Neutrophil (primary cell): ENCODE results near the gene GRK4.

Source experiments
- H3K27ac ChIP-seq: fragments of 200-600 bp; sonication (generic); 2 replicates; pipeline ENCODE4 v1.5.1; 2016; ENCODE audit warnings: mild to moderate bottlenecking, moderate library complexity
- H3K27me3 ChIP-seq: fragments of 200-600 bp; sonication (generic); 2 replicates; pipeline ENCODE4 v1.6.0; 2016; ENCODE audit warnings: mild to moderate bottlenecking
- H3K36me3 ChIP-seq: fragments of 200-600 bp; sonication (generic); 2 replicates; pipeline ENCODE4 v1.5.1; 2017
- H3K4me1 ChIP-seq, 2 experiments: fragments of 200-600 bp in 1 of 2; sonication (generic) in 1 of 2; 1 replicate in 1 of 2; 2 replicates in 1 of 2; pipeline versions ENCODE4 v1.5.1 to v1.6.1; 2013 to 2016; ENCODE audit warnings: low read depth in 1 of 2, low read length in 1 of 2, mild to moderate bottlenecking in 1 of 2, moderate library complexity in 1 of 2; ENCODE audit not compliant: control insufficient read depth in 1 of 2, insufficient read depth in 1 of 2
- H3K4me3 ChIP-seq, 2 experiments: fragments of 200-600 bp in 1 of 2; sonication (generic) in 1 of 2; 1 replicate in 1 of 2; 2 replicates in 1 of 2; pipeline ENCODE4 v1.5.1; 2013 to 2016; ENCODE audit warnings: low read depth in 1 of 2, low read length in 1 of 2, mild to moderate bottlenecking in 1 of 2, moderate library complexity in 1 of 2
- H3K9me3 ChIP-seq: fragments of 200-600 bp; sonication (generic); 2 replicates; pipeline ENCODE4 v1.5.1; 2016
- CTCF ChIP-seq: fragments of 200-600 bp; sonication (generic); IDR thresholded peaks from 2 replicates; pipeline ENCODE4 v1.5.1; 2016; ENCODE audit warnings: antibody characterized with exemption

Gene GRK4

DNA sequence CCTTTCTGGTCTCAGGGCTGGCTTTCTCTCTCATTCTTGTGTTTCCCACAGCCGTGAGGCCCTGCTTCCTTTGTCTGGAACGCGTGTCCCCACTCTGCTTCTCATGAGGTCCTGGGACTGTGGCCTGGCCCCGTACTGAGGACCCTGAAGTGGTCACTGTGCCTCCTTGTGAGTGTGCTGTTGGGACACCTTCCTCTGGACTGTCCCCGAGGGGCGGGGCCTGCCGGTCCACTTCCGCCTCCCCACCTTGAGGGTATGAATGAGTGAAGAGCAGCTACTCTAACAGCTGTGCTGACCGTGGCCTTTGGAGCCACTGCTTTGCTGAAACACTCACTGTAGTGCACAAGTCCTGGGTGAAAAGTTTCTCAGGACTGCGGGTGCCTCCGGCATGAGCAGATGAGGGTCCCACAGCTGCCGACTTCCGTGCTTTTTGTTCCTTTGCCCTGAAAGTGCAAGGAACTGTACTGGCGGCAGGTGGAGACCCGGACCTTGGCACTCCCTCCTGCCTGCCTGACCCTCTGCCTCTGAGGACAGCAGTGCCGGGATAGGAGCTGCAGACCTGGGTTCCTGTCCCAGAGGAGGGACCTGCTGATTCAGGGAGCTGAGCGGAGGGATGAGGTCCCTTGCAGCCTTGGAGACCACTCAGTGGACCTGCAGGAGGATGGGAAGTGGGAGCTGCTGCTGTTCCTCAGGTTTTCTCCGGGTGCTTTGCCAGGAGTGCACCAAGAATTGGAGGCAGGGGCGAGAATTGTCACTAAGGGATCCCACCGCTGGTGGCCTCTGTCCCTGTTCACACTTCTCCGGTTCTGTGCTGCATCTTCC lies 73.0 kb downstream of the GRK4 start:
- H3K27me3 ChIP-seq: peaks cover 23% of the 10 kb centered on the region
- no peak for TF ChIP-seq CTCF
- H3K36me3 ChIP-seq: no peaks in the 10 kb centered on the region
- H3K4me3 ChIP-seq: no peak overlapping the region
- H3K9me3 ChIP-seq: no peaks in the 10 kb centered on the region
- peaks cover 13 to 24% of the 10 kb centered on the region in 2 experiments for H3K4me1 ChIP-seq
- H3K27ac ChIP-seq: no peak overlapping the region

DNA sequence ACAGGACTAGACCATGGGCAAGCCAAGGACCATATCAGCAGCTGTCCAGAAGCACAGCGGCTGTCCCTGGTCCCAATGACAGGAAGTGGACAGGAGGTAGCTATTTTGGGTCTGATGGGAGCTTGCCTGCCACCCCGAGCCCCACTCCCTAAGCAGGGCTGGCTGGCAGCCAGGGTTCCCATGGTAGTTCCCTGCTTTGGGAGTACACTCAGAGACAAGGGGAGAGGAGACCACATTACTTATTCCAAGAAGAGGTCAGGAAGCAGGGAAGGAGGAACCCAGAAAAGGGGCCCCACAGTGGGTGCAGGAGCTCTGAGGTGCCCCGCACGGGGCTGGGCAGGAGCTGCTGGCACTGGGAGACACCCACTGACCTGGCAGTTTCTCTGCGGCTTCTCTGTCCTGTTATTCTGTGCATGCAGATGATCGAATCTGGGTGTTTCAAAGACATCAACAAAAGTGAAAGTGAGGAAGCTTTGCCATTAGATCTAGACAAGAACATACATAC lies 74.6 kb downstream of the GRK4 start:
- peaks cover 28 to 40% of the 10 kb centered on the region in 2 experiments for H3K4me1 ChIP-seq
- H3K27me3 ChIP-seq: peaks cover 23% of the 10 kb centered on the region
- peak overlapping the region; percentile 42 for H3K27ac ChIP-seq
- no peaks in the 10 kb centered on the region for H3K9me3 ChIP-seq
- peak overlapping the region in 1 of 2 experiments; percentile 38 for H3K4me3 ChIP-seq
- no peaks in the 10 kb centered on the region for H3K36me3 ChIP-seq
- TF ChIP-seq CTCF: no peak

GRCh38 chr4:3039706-3040366 lies 76.5 kb downstream of the GRK4 start:
- Histone ChIP-seq H3K4me3 (no peak overlapping the region), H3K36me3 (no peaks in the 10 kb centered on the region), H3K9me3 (no peaks in the 10 kb centered on the region), H3K27ac (no peak overlapping the region), H3K27me3 (peaks cover 23% of the 10 kb centered on the region), H3K4me1 (peaks cover 30 to 47% of the 10 kb centered on the region in 2 experiments)
- TF ChIP-seq CTCF: no peak

GRCh38 chr4:3040452-3041191 lies 77.3 kb downstream of the GRK4 start:
- no peak for TF ChIP-seq CTCF
- peaks cover 23% of the 10 kb centered on the region for H3K27me3 ChIP-seq
- H3K4me3 ChIP-seq: peak overlapping the region in 1 of 2 experiments; percentile 67
- peaks cover 38 to 54% of the 10 kb centered on the region in 2 experiments for H3K4me1 ChIP-seq
- peak overlapping the region; percentile 78 for H3K27ac ChIP-seq
- no peaks in the 10 kb centered on the region for H3K36me3 ChIP-seq
- H3K9me3 ChIP-seq: no peaks in the 10 kb centered on the region
